Inferior parietal cortex (tissue), 1 donor: Measurements from ENCODE around the gene MAP2K5.

Source experiments
- DNase-seq: peaks from one replicate; pipeline ENCODE4 v3.0.0-alpha.2; 2016; ENCODE audit errors: extremely low spot score

MAP2K5 gene

DNA sequence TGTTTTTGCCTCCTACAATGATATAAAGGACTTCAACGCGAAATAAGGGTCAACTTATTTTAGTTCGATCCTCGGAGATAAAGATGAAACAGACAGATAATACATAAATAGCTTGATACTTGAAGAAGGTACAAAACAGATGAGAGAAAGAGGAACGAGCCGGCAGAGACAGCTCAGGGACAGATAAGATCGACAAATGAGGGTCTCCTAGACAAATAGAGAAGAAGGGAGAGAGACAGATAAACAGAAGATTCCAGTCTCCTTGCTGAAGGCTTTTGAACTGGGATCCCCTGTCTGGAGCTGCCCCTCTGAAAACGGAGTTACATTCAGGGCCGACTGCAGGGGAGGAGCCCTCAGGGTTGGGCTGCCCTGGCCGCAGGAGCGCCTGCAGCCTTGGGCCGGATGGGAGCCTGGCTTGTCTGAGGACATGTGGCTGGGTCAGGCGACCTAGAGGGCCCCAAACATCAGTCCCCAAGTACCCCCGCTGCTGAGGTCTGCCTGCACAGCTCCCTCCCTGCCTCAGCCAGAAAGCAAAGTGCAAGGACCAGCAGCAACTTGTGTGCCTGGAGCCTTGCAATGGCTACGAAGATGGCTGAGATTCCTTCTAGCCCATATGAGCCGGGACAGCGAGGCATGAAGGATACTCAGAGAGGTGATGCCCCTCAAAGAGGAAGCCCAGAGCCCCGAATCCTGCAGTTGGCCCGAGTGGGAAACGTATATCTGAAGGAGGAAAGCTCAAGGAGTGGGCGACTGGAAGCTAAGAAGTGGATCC lies 281.9 kb downstream of the MAP2K5 start:
- DNase-seq, result no peak

DNA sequence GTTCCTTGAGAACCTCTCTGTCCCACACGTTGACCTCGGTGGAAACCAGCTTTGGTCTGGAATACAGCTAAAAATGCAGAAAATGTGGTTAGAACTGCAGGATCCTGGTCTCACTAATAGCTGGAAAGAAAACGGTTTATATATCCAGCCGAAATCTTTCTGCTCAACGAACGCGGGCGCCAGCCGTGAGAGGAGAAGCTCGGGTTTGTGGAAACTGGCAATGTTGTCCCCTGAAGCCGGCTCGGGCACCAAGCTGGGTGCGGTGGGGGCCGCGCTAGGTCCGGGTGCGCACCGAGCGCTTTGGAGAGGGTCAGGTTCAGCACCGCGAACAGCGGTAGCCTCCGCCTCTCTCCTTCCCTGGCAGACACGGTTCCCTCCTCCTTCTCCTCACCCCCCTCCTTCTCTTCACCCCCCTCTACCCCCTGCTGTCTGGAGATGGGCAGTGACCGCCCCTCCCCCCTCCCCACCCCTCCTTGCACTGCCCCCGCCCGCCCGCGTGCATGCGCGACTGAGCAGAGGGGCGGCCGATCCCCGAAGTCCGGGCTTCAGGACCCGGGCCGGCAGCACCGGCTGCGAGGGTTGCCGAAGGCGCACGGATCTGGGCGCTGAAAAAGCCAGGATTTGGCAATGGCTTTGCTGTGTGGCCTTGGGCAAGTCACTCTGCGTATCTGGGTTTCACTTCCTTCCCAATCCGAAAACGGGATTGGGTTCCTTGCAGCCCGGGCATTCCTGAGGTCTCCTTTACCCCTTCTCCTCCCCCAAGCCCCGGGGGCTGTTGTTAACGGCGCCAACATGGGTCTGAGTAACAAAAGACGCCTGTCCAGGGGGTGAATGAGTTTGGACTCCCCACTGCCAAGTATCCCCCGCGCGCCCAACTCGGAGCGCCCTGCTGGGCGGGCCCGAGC lies 282.7 kb downstream of the MAP2K5 start, which contains the start of gene SKOR1:
SKOR1 (plus strand) TSS at position 534 of the 905 bp plus-strand sequence; CDS start at position 628, 94 bp downstream.
- no peak for DNase-seq

DNA sequence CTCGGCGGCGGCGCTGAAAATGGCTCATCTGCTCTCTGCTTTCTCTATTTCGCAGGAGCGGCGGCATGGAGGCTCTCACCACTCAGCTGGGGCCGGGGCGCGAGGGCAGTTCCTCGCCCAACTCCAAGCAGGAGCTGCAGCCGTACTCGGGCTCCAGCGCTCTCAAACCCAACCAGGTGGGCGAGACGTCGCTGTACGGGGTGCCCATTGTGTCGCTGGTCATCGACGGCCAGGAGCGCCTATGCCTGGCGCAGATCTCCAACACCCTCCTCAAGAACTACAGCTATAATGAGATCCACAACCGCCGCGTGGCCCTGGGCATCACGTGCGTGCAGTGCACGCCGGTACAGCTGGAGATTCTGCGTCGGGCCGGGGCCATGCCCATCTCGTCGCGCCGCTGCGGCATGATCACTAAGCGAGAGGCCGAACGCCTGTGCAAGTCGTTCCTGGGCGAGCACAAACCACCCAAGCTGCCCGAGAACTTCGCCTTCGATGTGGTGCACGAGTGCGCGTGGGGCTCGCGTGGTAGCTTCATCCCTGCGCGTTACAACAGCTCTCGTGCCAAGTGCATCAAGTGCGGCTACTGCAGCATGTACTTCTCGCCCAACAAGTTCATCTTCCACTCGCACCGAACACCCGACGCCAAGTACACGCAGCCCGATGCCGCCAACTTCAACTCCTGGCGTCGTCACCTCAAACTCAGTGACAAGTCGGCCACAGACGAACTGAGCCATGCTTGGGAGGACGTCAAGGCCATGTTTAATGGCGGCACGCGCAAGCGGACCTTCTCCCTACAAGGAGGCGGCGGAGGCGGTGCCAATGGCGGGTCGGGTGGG lies 283.6 kb downstream of the MAP2K5 start:
- DNase-seq, result no peak

DNA sequence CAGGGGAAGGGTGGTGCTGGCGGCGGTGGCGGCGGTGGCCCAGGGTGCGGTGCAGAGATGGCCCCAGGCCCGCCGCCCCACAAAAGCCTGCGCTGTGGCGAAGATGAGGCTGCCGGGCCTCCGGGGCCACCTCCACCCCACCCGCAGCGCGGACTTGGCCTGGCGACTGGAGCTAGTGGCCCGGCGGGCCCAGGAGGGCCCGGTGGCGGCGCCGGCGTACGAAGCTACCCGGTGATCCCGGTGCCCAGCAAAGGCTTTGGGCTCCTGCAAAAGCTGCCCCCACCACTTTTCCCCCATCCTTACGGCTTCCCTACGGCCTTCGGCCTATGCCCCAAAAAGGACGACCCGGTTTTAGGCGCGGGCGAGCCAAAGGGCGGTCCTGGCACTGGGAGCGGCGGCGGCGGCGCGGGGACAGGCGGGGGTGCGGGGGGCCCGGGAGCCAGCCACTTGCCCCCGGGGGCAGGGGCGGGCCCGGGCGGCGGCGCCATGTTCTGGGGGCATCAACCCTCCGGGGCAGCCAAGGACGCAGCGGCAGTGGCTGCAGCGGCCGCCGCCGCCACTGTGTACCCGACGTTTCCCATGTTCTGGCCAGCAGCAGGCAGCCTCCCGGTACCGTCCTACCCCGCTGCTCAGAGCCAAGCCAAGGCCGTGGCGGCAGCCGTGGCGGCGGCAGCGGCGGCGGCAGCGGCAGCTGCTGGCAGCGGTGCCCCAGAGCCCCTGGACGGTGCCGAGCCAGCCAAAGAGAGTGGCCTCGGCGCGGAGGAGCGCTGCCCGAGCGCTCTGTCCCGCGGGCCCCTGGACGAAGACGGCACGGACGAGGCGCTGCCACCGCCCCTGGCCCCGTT lies 284.4 kb downstream of the MAP2K5 start:
- no peak for DNase-seq

DNA sequence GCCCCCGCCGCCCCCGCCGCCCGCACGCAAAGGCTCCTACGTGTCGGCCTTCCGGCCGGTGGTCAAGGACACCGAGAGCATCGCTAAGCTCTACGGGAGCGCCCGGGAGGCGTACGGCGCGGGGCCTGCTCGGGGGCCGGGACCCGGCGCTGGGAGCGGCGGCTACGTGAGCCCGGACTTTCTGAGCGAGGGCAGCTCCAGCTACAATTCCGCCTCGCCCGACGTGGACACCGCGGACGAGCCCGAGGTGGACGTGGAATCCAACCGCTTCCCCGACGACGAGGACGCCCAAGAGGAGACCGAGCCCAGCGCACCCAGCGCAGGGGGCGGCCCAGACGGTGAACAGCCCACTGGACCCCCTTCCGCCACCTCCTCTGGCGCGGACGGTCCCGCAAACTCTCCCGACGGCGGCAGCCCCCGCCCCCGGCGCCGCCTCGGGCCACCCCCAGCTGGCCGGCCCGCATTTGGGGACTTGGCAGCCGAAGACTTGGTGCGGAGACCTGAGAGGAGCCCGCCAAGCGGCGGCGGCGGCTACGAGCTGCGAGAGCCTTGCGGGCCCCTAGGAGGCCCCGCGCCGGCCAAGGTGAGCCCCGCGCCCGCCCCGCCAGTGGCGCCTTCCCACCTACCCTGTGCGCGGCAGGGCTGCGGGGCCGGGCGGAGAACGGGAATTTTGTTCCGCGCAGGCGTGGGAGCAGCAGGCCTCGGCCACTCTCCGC lies 285.2 kb downstream of the MAP2K5 start:
- DNase-seq, result no peak

DNA sequence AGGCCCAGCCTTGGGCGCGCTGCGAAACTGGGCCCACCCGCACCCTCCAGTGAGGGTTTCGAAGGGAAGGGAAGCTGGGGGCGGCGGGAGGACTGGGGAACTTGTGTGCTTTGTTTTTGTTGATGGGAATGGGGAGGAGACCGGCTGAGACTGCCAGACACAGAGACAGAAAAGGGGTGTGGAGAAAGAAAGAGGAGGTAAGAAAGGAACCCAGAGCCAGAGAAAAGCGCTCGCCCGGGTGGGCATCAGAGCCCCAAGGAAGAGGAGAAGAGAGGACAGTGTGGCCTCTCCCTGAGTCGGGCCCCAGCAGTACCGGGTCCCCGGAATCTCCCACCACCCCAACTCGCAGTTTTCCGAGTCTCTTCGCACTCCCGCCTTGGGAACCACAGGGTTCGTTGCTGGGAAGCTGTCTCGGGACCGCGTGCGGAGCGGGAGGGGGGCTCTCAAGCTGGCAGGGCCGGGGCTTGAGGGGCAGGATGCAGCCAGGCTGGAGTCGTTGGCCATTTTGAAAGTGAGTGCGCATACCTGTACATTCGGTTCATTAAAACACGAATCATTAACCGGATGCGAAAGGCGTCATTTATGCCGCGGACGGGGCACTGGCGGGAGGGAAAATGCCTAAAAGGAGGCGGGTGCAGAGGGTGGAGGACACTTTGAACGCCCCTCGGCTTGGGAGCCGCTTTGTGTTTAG lies 285.9 kb downstream of the MAP2K5 start:
- no peak for DNase-seq

DNA sequence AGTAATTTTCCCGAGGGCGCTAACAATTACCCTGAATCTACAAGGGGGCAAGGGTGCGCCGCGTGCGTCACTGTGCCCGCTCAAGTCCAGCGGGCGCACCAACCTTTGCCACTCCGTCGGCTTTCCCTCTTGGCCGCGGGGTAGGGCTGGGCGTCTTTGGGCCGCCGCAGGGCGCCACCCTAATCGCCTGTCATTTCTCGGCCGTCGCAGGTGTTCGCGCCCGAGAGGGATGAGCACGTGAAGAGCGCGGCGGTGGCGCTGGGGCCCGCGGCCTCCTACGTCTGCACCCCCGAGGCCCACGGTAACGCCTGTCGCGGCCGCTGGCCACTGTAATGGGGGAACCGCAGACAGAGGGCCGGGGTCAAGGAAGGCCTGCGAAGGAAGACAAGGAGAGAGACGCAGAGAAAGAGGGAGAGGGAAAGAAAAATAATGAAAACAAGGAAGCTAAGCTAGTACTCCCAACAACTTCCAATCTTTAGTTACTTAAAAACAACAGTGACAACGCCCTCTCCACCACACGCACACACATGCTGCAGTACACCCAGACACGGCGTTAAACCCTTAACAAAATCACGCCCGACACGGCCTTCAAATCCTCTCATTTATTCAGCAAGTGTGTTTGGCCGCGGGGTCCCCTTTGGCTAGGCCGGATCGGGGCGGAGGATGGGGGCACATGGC lies 286.6 kb downstream of the MAP2K5 start:
- no peak for DNase-seq

DNA sequence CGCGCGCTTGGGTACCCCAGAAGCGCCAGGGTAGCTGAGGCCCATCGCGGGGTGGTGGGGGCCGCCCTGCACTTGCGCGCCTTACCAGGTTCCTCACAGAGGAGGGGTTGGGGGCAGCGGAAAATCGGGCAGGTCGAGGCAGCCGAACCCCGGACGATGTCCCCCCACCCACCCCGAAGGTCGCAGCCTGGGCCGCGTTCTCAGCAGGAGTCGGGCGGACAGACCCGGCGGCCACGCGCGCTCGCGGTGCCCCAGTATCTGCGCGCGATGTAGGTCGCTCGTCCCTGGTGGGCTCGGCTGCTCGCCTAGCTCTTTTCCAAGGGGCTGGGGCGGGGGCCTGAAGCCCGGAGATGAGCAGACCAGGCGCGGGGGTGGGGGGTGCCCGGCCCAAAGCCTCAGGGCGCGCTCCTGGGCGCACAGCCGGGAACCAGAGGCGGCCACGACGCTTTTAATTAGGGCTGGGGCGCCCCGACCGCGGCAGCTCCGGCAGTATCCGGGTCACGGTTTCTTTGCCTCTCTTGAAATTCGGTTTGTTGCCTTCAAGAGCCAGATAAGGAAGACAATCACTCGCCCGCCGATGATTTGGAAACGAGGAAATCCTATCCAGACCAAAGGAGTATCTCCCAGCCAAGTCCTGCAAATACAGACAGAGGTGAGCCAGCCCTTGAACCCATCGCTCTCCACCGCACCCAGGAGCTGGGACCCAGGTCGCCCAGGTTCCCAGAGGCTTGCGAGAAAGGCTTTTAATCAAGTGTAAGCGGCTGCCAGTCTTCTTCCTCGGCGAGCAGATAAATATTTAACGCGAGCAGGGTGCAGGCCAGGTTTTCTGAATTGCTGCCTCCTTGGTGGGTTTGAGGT lies 287.4 kb downstream of the MAP2K5 start:
- DNase-seq, result no peak

DNA sequence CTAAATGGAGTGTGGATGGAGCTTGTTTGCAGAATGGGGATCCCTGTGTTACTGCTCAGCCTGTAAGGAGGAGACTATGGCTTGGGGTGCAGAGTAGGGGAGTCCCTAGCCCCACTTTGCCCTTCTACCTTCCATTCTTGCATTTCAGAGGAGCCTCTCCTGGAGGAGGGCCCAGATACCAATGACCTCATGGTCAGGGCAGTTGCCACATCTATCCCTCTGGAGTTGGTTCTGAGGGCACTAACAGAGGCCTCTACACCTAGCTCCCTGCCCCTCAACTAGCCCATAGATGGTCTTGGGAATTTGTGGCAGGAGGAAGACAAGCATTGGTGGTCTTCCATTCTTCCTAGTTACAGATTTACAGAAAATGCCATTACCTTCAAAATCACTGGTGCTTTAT lies 288.9 kb downstream of the MAP2K5 start:
- no peak for DNase-seq

DNA sequence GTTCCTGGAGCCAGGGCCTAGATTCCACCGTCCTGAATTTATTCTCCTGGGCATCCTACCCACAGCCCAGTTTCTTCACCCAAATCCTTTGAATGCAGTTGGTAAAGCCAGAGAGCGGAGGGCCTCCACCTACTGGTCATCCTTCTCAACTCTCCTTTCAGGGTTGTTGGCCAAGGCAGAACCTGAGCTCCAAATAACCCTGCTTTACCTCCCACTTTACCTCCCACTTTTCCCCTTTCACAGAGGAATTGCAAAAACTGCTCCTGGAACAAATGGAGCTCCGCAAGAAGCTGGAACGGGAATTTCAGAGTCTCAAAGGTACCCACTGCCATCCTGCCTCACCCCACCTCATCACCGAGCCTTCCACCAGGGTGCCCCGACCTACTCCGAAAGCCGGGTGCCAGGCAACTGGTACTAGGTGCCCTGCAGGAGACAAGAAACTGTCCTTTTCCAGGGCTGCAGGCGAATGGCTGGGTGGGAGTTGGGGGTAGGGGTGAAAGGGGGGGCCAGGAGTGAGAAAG lies 289.6 kb downstream of the MAP2K5 start:
- DNase-seq, result no peak

DNA sequence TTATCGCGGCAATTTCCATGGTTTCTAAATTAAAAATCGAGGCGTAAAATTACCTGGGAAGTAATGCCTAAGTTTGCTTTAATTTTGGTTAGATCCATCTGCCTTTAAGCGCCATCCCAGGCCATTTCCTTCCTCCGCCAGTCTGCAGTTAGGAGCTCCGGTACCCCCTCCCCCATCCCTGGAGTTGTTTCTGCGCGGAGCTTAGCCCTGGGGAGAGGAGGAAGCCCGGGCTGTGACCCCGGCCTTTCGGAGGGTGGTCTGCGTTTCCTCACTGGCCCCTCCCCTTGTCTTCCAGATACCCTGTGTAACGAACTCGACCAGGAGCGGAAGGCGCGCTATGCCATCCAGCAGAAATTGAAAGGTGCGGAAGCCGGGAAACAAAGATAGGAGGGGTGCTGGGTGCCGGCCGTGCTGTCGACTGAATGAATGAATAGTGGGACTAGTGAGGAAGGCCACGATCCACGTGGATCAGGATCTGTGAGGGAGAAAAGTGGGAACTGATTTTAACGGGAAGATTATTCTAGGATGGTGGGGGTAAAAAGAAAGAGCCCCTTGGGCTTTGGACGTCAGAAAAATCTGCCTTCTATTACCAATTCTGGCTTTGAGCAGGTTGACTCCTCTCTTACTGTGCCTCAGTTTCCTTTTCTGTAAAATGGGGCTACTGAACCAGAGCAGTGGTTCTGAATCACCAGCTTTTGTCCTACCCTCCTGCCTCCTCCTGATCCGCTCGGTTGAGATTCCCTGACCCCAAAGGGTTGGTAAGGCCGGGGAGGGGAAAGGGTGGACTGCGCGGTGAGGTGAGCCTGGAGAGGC lies 290.6 kb downstream of the MAP2K5 start:
- DNase-seq, result no peak

DNA sequence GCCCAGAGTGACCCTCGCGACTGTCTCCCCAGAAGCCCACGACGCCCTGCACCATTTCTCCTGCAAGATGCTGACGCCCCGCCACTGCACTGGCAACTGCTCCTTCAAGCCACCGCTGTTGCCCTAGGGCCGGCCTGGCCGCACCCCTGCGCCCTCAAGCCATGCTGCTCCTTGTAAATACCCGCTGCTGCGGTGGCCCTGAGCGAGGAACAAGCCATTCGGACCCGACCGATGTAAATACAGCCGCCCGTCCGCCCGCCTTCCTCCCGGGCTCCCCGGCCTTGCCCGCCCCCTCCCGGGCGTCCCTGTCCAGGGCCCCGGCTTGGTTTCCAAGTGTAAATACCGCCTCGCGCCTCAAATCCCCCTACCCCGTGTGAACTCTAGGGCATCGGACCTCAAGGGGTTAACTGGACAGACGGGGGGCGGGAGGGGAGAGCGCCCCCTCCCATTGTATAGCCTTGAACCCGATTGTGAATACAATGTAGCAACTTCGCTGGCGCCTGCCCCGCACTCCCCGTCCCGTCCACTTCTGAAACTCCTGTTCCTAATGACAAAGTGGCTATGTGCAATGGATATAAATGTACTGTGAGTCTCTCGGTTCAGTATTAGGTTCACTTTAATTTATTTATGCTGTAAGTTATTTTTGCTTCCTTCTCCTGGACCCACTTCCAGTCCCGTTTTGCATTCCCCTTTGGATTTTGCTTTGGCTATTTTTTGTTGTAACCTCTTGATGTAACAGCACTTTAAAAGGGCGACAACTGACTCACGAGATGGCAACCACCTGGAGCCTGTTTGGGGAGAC lies 291.4 kb downstream of the MAP2K5 start:
- no peak for DNase-seq

DNA sequence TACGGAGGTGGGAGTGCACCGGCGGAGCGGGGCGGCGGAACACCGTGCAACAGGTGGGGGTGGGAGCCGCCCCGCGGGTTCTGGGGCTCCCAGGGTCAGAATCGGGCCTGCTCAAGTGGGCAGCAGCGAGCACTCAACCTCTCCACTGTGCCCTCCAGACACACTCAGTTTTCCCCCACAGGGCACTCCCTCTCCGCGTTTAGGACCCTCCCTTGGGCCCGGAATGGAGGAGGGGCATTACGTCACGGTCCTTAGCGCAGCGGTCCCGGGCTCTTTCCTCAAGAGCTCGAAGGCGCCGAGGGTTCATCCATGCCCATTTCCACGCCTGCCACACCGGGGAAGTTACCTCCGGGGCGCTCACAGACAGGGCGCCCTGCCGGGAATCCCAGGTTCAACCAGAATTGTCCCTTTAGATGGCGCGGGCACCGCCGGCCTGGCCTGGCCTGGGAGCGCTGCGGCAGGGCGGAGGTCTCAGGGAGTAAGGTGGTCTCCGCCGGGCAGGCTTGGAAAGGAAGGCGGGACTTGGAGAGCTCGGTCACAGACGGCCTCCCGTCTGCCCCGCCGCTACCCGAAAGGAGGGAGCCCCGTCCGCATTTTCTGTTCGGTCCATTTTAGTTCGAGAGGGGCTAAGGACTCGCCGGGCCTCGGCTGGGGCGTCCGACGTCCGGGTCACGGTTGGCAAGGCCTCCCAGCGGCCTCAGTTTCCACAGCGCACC lies 292.2 kb downstream of the MAP2K5 start:
- DNase-seq, result no peak

DNA sequence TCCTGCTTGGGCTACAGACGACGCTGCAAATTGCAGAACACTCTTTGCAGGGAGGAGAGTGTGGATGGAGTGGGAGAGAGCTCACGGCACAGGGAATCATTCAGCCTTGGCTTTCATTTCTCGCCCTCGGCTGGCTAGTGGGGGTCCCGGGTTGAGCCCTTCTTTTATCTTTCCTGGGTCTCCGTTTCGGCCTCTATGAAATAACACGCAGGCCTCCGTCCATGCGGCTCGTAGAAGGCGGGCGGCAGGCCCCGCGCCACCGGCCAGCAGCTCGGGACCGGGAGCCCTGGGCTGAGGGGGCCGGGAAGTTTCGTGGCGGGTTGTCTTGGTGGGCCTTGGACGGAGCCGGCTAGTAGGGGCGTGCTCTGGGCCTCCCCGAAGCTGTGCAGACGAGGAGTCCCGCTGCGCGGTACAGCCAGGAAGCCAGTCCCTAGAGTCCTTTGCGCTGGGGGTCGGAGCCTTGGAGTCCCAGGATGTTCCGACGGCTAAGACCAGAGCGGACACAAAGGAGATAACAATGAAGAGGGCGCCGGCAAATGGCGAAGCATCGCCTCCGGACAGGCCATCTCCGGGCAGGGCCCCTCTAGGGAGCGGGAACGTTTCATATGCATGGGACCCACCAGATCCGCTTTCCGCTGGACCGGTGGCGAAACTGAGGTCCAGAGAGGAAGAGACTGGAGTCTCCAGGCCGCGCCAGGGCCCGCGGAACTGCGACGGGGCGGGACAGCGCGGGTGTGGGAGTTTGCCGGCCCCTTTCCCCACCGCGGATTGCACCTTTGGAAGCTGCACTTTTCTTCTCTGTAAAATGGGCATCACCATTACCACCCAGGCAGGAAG lies 293.0 kb downstream of the MAP2K5 start:
- no peak for DNase-seq

DNA sequence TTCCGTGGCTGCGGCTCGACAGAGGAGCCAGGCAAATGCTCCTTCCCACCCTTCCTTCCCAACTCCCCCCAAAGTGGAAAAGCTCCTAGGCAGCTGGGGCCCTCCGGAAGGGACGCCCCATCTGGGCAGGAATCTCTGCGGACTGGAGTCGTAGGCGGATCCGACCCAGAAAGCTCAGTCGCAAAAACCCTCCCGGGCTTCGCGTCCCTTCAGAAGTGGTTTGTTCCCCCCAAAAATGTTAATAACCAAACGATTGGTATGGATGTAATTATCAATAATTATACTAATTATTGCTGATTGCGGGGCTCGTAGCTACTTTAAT lies 293.6 kb downstream of the MAP2K5 start:
- no peak for DNase-seq
